Measurements from ENCODE around the gene ANKFY1.
A peak's percentile ranks its signal among the peaks of the same experiment; 100 is the strongest.

Gene ANKFY1

DNA sequence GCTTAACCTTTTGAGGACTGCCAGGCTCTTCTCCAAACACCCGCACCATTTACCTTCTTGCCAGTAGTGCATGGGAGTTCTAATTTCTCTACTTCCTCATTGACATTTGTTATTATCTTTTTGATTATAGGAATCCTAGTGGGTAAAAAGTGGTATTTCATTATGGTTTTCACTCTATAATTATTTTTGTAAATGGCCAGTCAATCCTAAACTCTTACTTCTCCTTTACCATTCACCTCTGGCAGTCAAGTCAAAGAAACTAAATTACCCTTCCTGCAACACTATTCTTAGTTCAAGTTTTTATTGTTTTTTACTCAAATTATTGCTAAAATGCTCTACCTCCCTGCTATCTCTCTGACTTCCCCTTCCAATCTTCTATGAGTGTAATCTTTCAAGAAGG is 29.8 kb upstream of the ANKFY1 start:
- Histone ChIP-seq H3K4me3 (ENCODE audit: insufficient read depth, low read depth, low read length, poor library complexity, severe bottlenecking) (no peak overlapping the region), H3K36me3 (ENCODE audit: control insufficient read depth, insufficient read depth, low read length) (peaks cover 10% of the 10 kb centered on the region), H3K27me3 (replicated peaks; ENCODE audit: control insufficient read depth, insufficient read depth, low read length, poor library complexity, severe bottlenecking) (no peaks in the 10 kb centered on the region), H3K27ac (ENCODE audit: insufficient read depth, low read length, poor library complexity, severe bottlenecking) (no peak overlapping the region), H3K4me1 (ENCODE audit: control insufficient read depth, insufficient read depth, low read length, poor library complexity, severe bottlenecking) (no peaks in the 10 kb centered on the region), H3K9me3 (ENCODE audit: control insufficient read depth, low read length) (no peaks in the 10 kb centered on the region)
- DNase-seq: no peak

DNA sequence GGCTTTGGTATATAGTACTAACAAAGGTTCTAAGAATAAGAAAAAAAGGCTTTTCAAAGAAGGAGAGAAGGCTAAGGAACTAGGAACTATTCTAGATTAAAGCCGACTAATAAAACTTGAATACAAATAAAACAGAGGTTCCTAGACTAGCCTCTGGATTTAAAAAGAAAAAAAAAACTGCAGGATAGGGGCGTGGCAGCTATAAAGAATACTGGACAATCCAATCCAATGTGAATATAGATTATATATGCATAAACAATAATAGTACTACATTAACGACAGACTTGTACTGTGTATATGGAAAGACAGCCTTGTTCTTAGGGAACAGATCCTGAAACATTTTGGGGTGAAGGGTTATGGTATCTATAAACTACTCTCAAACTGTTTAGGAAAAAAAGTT is 23.9 kb upstream of the ANKFY1 start:
- H3K27ac ChIP-seq (ENCODE audit: insufficient read depth, low read length, poor library complexity, severe bottlenecking): no peak overlapping the region
- peaks cover 11% of the 10 kb centered on the region for H3K36me3 ChIP-seq (ENCODE audit: control insufficient read depth, insufficient read depth, low read length)
- no peak for DNase-seq
- no peak overlapping the region for H3K4me3 ChIP-seq (ENCODE audit: insufficient read depth, low read depth, low read length, poor library complexity, severe bottlenecking)
- no peaks in the 10 kb centered on the region for H3K4me1 ChIP-seq (ENCODE audit: control insufficient read depth, insufficient read depth, low read length, poor library complexity, severe bottlenecking)
- no peaks in the 10 kb centered on the region for H3K9me3 ChIP-seq (ENCODE audit: control insufficient read depth, low read length)
- H3K27me3 ChIP-seq (replicated peaks; ENCODE audit: control insufficient read depth, insufficient read depth, low read length, poor library complexity, severe bottlenecking): no peaks in the 10 kb centered on the region

DNA sequence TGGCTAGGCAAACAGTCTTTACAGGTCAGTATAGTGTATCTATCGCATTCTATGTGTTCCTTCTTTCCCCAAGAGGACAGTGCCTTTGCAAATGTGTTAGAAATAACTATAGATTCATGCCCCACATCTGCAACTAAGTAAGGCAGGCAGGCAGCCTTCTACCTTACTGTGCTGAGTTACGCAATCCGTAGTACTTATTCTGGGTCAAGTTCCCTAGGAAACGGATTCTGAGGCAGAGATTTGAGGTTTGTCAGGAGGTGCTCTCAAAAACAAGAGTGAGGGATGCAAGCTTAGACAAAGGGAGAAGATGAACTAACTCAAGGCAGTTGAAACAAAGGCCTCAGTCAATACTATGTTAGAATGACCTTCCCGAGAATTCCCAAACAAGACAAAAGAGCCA is 12.7 kb upstream of the ANKFY1 start:
- DNase-seq: no peak
- peaks cover 14% of the 10 kb centered on the region for H3K36me3 ChIP-seq (ENCODE audit: control insufficient read depth, insufficient read depth, low read length)
- no peaks in the 10 kb centered on the region for H3K4me1 ChIP-seq (ENCODE audit: control insufficient read depth, insufficient read depth, low read length, poor library complexity, severe bottlenecking)
- no peak overlapping the region for H3K27ac ChIP-seq (ENCODE audit: insufficient read depth, low read length, poor library complexity, severe bottlenecking)
- H3K4me3 ChIP-seq (ENCODE audit: insufficient read depth, low read depth, low read length, poor library complexity, severe bottlenecking): no peak overlapping the region
- no peaks in the 10 kb centered on the region for H3K27me3 ChIP-seq (replicated peaks; ENCODE audit: control insufficient read depth, insufficient read depth, low read length, poor library complexity, severe bottlenecking)
- H3K9me3 ChIP-seq (ENCODE audit: control insufficient read depth, low read length): no peaks in the 10 kb centered on the region

DNA sequence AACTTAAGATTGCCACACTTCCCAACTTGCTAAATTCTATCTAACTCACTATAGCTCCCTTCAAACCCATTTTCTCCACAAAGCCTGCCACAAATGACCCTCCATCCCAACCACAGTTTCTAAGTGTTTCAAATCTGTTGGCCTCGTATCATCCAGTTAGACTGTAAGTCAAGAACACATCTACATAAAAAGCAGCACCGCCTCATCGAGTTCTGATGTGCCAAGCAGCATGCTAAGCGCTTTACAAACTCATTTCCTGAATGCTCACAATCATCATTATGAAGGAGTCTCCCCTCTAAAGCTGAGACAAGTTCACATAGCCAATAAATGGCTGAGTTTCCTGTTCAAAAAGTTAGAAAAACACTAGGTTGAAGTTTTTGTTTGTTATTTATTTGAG is 9.2 kb upstream of the ANKFY1 start:
- Histone ChIP-seq H3K27me3 (replicated peaks; ENCODE audit: control insufficient read depth, insufficient read depth, low read length, poor library complexity, severe bottlenecking) (no peaks in the 10 kb centered on the region), H3K27ac (ENCODE audit: insufficient read depth, low read length, poor library complexity, severe bottlenecking) (no peak overlapping the region)
- DNase-seq: no peak

DNA sequence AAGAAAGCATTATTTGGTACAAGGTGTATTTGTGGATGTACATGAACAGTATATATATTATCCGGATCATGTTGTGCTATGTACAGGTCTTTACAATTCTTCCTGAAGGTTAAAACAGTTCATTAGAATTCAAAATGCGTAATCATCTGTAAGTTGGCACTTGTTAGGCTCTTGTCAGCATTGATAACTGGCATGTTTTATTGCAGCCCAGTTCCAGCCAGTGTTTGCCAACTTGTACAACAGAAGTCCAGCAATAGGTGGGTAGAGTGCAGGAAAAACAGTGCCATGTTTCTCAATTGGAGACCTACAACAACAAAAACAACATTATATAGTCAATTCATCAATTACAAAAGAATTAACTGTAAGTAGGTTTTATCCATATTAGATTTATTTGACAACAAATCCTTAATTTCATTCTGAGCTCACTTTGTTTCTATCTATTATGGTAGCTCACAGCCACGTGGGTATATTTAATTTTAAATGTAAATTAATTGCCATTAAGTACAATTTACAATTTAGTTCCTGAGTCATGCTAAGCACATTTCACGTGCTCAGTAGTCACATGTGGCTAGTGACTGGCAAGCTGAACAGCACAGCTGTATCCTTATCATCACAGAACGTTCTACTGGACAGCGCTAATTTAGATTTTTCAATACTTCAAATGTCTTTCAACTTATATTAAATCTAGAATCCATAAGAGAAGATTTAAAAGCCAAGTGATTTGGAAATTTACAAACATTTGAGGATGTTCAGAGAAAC is 8.6 kb upstream of the ANKFY1 start:
- Histone ChIP-seq H3K27ac (ENCODE audit: insufficient read depth, low read length, poor library complexity, severe bottlenecking) (no peak overlapping the region), H3K4me1 (ENCODE audit: control insufficient read depth, insufficient read depth, low read length, poor library complexity, severe bottlenecking) (no peaks in the 10 kb centered on the region), H3K27me3 (replicated peaks; ENCODE audit: control insufficient read depth, insufficient read depth, low read length, poor library complexity, severe bottlenecking) (no peaks in the 10 kb centered on the region), H3K9me3 (ENCODE audit: control insufficient read depth, low read length) (no peaks in the 10 kb centered on the region), H3K36me3 (ENCODE audit: control insufficient read depth, insufficient read depth, low read length) (peaks cover 6% of the 10 kb centered on the region), H3K4me3 (ENCODE audit: insufficient read depth, low read depth, low read length, poor library complexity, severe bottlenecking) (no peak overlapping the region)
- no peak for DNase-seq

More for the DNA sequence above, 9.2 kb upstream of the ANKFY1 start:
- Histone ChIP-seq H3K4me3 (ENCODE audit: insufficient read depth, low read depth, low read length, poor library complexity, severe bottlenecking) (no peak overlapping the region), H3K36me3 (ENCODE audit: control insufficient read depth, insufficient read depth, low read length) (peaks cover 10% of the 10 kb centered on the region), H3K4me1 (ENCODE audit: control insufficient read depth, insufficient read depth, low read length, poor library complexity, severe bottlenecking) (no peaks in the 10 kb centered on the region), H3K9me3 (ENCODE audit: control insufficient read depth, low read length) (no peaks in the 10 kb centered on the region)

DNA sequence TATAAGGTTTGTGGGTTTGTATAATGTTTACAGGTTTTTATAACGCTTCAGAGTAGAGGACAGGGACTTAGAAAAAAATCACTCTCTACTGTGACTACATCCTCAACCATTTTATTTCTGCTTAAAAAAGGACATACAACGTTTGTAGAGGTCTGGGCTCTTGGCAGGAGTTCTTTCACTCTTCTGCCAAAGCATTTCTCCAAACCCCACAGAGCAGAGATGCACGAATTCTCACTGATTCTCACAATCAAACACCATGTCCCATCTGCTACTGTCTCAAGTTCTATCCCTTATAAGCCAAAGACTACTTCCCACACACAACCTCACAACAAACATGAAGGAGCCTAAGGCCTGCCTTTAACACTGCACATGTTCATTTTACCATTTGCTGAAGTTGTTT is 7.0 kb upstream of the ANKFY1 start:
- H3K4me1 ChIP-seq (ENCODE audit: control insufficient read depth, insufficient read depth, low read length, poor library complexity, severe bottlenecking): no peaks in the 10 kb centered on the region
- no peak for DNase-seq
- no peak overlapping the region for H3K27ac ChIP-seq (ENCODE audit: insufficient read depth, low read length, poor library complexity, severe bottlenecking)
- H3K9me3 ChIP-seq (ENCODE audit: control insufficient read depth, low read length): no peaks in the 10 kb centered on the region
- peaks cover 6% of the 10 kb centered on the region for H3K36me3 ChIP-seq (ENCODE audit: control insufficient read depth, insufficient read depth, low read length)
- H3K4me3 ChIP-seq (ENCODE audit: insufficient read depth, low read depth, low read length, poor library complexity, severe bottlenecking): no peak overlapping the region
- H3K27me3 ChIP-seq (replicated peaks; ENCODE audit: control insufficient read depth, insufficient read depth, low read length, poor library complexity, severe bottlenecking): no peaks in the 10 kb centered on the region

DNA sequence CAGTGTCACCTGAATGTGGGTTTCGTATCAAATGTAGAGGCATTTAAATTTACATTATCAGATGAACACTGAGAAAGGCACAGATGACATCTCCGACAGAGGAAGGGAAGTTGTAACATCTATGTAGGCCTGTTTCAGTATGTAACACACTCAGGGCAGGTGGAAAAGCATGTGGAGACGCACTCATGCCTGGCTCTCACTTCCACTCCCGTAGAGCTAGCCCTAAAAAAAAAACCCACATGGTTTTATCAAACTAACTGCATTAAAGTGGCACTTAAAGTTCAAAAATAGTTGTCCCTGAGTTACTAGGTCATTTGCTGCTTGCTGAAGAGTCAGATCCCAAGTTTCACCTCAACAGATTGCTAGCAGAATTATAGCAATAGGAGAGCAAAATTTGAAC is 6.1 kb upstream of the ANKFY1 start:
- no peaks in the 10 kb centered on the region for H3K4me1 ChIP-seq (ENCODE audit: control insufficient read depth, insufficient read depth, low read length, poor library complexity, severe bottlenecking)
- H3K9me3 ChIP-seq (ENCODE audit: control insufficient read depth, low read length): no peaks in the 10 kb centered on the region
- no peak overlapping the region for H3K4me3 ChIP-seq (ENCODE audit: insufficient read depth, low read depth, low read length, poor library complexity, severe bottlenecking)
- H3K27ac ChIP-seq (ENCODE audit: insufficient read depth, low read length, poor library complexity, severe bottlenecking): no peak overlapping the region
- no peak for DNase-seq
- H3K27me3 ChIP-seq (replicated peaks; ENCODE audit: control insufficient read depth, insufficient read depth, low read length, poor library complexity, severe bottlenecking): no peaks in the 10 kb centered on the region
- peaks cover 6% of the 10 kb centered on the region for H3K36me3 ChIP-seq (ENCODE audit: control insufficient read depth, insufficient read depth, low read length)

DNA sequence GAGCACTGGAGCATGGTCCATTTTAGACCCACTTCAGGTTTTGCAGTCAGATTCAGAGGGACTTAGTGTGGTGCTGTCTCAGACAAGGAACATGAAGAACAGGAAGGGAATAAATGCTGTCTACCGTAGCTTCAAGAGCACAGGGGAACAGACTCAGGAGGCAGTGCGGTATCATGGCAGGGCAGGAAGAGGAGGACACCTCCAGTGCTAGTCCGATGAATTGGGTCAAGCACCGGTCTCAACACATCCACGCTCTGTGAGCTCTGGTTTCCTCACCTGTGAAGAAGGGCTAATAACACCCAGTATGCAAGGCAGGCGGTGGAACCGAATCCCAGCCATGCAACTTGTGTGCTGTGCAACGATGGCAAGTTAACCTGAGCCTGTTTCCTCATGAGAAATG is 3.6 kb upstream of the ANKFY1 start:
- no peak for DNase-seq

DNA sequence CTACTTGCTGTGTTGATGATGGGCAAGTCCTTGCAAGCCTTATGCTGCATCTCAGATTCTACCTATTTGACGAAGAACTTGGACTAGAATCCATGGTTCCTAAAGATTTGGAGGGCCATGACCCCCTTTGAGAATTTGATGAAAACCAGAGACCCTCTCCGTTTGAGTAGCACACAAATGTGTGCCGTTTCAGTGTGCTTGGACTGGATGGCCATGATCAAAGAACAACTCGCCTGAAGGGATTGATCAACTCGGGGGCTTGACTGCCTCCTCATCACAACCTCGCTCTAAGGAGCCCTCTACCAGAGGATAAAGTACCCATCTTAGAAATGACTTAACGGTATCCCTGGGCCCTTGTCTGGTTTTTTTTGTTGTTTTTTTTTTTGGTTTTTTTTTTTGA is 2.8 kb upstream of the ANKFY1 start:
- DNase-seq: no peak

More for the DNA sequence above, 3.6 kb upstream of the ANKFY1 start:
- H3K27me3 ChIP-seq (replicated peaks; ENCODE audit: control insufficient read depth, insufficient read depth, low read length, poor library complexity, severe bottlenecking): no peaks in the 10 kb centered on the region
- no peaks in the 10 kb centered on the region for H3K9me3 ChIP-seq (ENCODE audit: control insufficient read depth, low read length)
- peaks cover 6% of the 10 kb centered on the region for H3K36me3 ChIP-seq (ENCODE audit: control insufficient read depth, insufficient read depth, low read length)
- peaks cover 10% of the 10 kb centered on the region for H3K4me1 ChIP-seq (ENCODE audit: control insufficient read depth, insufficient read depth, low read length, poor library complexity, severe bottlenecking)
- H3K4me3 ChIP-seq (ENCODE audit: insufficient read depth, low read depth, low read length, poor library complexity, severe bottlenecking): no peak overlapping the region
- no peak overlapping the region for H3K27ac ChIP-seq (ENCODE audit: insufficient read depth, low read length, poor library complexity, severe bottlenecking)

DNA sequence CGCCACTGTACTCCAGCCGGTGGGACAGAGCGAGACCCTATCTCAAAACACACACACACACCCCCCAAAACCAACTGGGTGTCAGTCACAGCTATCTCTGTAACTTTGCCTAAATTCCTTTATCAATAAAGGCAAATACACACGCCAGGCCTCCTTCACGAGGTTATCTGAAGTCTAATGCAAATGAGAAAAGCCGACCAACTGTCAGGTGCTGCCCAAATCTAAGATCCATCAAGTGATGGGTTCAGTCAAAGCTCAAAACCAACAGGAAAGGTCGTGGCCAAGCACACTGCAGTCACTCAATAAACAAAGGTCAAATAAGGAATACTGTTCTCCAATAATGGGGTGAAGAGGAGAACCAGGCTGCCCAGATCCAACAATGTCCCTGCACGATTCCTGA is 1.1 kb downstream of the ANKFY1 start:
- Histone ChIP-seq H3K27ac (ENCODE audit: insufficient read depth, low read length, poor library complexity, severe bottlenecking) (peak overlapping the region; percentile 84), H3K36me3 (ENCODE audit: control insufficient read depth, insufficient read depth, low read length) (peaks cover 11% of the 10 kb centered on the region), H3K27me3 (replicated peaks; ENCODE audit: control insufficient read depth, insufficient read depth, low read length, poor library complexity, severe bottlenecking) (no peaks in the 10 kb centered on the region), H3K9me3 (ENCODE audit: control insufficient read depth, low read length) (no peaks in the 10 kb centered on the region), H3K4me1 (ENCODE audit: control insufficient read depth, insufficient read depth, low read length, poor library complexity, severe bottlenecking) (peaks cover 25% of the 10 kb centered on the region), H3K4me3 (ENCODE audit: insufficient read depth, low read depth, low read length, poor library complexity, severe bottlenecking) (peak overlapping the region; percentile 94)
- no peak for DNase-seq

More for the DNA sequence above, 2.8 kb upstream of the ANKFY1 start:
- no peaks in the 10 kb centered on the region for H3K9me3 ChIP-seq (ENCODE audit: control insufficient read depth, low read length)
- H3K4me1 ChIP-seq (ENCODE audit: control insufficient read depth, insufficient read depth, low read length, poor library complexity, severe bottlenecking): peaks cover 15% of the 10 kb centered on the region
- no peaks in the 10 kb centered on the region for H3K27me3 ChIP-seq (replicated peaks; ENCODE audit: control insufficient read depth, insufficient read depth, low read length, poor library complexity, severe bottlenecking)
- H3K27ac ChIP-seq (ENCODE audit: insufficient read depth, low read length, poor library complexity, severe bottlenecking): no peak overlapping the region
- H3K4me3 ChIP-seq (ENCODE audit: insufficient read depth, low read depth, low read length, poor library complexity, severe bottlenecking): no peak overlapping the region
- H3K36me3 ChIP-seq (ENCODE audit: control insufficient read depth, insufficient read depth, low read length): no peaks in the 10 kb centered on the region
